GM21717 (cell line): ENCODE data around the gene AKAP6.
"Not testable (repeated sequence)": the region's sequence is repeated elsewhere in the genome, so short reads cannot be mapped to it uniquely, and the experiment has no call there.

ENCODE experiments used
- ATAC-seq: cut with Tn5 transposase; IDR thresholded peaks from one replicate; pipeline ENCODE4 v1.9.1; 2021; ENCODE audit warnings: mild to moderate bottlenecking, moderate library complexity; ENCODE audit not compliant: unreplicated experiment

The AKAP6 gene

DNA sequence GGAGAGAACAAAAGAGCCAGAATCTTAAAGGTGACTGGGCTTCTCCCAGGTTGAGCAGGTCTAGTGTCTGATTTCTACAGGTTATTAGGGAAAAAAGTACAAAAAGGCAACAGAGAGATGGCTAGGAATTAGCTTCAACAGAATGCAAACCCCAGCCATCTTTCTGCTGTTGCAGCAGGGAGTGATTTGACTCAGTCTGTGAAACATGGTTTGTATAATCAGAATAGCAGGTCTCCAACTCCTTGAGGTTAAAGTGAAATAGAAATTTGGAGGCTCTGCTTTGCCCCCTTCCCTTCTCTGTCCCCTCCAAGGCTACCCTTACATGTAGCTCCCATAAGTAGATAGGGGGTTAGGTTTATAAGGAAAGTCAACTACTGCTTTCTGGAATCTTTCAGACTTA, 105.8 kb downstream of the AKAP6 start:
- no peak for ATAC-seq

DNA sequence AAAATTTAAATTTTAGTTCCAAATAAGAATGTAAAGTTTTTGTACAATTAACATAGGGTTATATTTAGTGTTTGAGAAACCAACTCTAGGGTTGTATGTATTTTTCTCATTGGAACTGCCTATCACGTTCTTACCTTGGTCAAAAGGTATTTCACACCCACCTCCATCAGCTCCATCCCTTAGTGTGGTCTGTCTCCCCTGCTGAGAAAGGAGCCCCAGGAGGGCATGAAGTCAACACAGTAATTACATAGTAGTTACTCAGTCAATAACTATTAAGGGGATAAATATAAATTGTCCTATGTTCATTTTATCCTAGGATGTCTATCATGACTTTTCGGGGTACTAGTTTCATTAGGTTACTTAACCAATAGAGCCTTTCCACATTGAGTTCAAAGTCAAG, 106.3 kb downstream of the AKAP6 start:
- ATAC-seq = no peak

DNA sequence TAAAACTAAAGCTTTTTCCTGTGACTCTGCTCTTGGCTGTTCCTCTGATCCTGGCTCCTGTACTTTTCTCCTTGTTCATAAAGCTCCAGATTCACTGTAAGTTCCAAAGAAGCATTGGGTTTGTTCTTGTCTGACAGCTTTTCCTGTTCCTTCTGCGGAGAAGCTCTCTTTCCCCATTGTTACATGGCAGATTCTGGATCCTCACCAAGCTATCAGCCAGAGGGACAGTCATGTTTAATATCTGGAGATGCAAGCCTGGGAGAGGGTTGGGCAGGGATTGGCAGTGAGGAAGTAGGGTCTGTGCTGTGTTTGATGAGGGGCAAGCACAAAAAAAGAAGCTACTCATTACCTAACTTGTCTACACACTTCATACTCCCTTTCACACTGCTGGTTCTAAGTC, 107.9 kb downstream of the AKAP6 start:
- ATAC-seq = no peak

DNA sequence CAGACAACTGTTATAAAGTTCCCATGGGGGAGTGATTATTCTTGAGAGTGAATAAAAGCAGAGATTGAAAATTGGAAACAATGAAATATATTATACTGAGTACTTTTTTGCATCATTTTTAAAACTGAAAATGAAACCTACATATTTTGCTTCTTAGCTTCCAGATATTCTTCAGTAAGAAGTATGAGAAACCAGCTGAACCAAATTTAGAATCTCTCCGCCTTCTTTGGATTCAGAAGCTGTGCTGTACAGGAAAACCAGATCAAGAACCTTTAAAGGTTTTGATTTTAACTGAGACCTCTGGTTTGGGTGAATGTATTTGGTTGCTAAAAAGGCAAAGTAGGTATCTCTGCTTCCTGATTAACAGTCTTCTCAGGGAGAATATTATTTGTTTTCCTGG, 109.4 kb downstream of the AKAP6 start:
- ATAC-seq = no peak

DNA sequence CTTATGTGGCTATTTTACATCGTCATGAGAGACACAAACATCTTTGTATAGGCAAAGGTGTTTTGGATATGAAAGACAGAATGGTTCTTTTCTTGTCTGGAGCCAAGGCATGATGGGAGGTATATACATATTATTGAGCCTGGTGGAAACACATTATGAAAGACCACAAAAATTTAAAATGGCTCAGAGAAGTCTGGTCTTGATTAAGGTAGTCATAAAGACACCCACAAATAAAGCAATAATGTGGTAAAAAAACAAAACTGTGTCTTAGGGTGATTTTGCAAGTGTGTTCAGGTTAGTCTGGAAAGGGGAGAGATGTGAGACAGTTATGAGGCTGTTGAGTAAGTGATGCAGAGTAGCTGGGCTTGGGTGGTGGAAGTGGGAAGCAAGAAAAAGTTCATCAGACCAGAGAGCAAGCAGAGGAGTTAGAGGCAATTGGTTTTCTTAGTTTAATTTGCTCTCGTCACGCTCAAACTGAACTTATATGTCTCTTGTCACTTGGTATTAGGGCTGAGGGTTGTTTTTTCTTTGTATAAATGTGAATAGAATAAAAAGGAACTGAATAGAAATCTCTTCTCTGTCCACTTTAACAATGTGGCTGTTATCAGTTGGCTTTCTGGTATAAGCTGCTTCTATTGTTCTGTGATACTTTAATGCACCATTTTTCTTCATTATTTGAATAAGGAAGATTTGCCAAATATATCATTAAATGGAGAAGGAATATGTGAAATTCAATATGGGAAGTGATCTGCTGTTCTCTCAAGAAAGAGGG, 115.0 kb downstream of the AKAP6 start:
- no peak for ATAC-seq

DNA sequence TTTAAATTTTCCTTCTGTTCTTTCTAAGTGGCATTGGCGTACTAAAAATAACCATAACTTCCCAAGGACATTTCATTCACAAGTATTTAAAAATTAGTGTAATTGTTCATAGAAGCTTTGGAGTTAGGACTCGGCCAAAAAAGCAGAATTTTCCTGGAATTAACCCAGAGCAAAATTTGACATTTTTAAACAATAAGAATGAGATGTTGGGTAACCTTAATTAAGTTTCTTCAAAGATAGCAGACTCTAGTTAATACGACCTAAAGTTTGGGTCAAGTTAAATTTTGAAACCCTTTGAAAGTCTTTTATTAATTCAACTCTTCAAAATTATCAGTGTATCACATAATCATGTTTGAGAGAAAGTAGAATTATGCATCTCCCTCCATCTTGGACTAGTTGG, 118.3 kb downstream of the AKAP6 start:
- no peak for ATAC-seq

DNA sequence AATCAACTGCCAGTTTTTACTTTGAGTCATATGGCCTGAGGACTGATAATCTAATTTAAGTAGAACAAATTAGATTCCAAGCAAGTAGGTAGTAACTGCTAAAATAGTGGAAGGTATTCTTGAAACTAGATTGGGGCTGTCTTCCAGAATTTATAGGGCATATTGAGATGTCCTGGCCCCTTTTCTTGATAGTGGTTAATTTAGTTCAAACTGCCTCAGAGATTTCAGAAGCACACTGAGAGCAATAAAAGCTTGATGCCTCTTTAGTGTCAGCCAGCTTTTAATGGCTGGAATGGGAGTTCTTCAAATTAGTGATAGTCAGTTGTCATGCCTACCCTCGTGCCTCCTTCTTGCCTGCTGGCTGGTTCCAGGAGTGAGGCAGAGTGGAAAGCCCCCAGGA, 120.5 kb downstream of the AKAP6 start:
- no peak for ATAC-seq

DNA sequence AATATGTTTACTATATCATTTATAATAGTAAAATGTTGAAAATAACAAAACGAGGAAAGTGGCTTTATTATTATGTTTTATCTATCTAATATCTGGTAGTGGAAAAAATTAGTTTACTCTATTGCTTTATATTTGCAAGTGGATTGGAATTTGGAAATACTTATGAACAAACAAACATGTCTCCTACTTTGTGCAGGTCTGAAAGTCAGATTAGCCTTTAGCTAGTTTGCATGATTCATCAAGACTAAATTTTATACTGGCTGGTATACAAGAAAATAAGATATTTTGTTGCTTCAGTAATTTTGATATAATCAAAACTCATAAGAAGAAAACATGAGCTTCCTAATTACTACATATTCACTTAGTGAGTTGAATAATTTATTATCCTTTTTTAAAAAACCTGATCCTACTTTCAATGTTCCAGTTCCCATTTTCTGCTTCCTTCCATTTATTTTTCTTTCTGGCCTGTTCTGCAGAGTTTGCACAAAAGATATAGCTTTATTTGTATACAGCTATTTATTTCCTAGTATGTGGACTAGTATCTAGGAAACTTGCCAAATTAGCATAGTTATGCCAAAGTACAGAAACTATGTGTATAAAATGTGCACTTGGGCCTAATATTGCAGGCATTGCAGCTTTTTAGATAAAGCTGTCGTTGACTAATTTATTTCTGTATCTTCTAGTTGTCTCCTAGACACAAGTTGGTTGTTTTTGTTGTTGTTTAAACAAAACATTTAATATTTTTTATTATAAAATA, 122.0 kb downstream of the AKAP6 start:
- ATAC-seq = no peak

DNA sequence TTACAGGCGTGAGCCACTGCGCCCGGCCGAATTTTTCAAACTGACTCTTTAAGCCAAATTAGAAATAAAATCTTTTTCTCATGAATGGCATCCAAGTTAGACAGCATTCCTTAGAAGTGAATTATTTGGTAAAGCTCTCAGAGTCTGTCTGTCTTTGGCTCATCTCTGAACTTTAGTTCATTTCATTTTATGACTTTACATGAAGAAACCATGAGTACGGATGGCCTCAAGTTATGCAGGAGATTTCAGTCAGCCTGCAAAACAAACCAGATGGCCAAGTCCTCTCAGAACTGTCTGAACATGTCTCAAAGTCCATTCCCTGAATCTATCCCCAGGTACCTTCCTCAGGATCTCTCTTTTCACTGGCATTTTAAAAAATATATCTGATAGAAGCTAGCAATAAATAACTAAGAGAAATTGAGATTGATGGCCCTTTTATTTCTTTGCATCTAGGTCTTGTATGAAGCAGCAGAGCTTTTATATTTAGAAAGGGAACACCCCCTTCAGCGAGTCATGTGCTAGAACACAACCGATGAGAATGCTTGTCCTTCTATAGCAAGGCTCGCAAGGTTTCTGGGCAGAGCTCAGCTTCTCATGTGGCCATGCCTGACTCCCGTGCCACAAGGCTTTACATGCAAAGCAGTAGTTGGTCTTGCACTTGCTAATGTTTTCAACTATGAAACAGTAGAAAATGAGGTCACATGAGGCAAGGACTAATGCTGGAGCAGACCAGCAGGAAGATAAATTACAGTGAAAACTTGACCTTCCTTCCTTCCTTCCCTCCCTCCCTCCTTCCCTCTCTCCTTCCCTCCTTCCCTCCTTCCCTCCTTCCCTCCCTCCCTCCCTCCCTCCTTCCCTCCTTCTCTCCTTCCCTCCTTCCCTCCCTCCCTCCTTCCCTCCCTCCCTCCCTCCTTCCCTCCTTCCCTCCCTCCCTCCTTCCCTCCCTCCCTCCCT, 125.0 kb downstream of the AKAP6 start:
- no peak for ATAC-seq

DNA sequence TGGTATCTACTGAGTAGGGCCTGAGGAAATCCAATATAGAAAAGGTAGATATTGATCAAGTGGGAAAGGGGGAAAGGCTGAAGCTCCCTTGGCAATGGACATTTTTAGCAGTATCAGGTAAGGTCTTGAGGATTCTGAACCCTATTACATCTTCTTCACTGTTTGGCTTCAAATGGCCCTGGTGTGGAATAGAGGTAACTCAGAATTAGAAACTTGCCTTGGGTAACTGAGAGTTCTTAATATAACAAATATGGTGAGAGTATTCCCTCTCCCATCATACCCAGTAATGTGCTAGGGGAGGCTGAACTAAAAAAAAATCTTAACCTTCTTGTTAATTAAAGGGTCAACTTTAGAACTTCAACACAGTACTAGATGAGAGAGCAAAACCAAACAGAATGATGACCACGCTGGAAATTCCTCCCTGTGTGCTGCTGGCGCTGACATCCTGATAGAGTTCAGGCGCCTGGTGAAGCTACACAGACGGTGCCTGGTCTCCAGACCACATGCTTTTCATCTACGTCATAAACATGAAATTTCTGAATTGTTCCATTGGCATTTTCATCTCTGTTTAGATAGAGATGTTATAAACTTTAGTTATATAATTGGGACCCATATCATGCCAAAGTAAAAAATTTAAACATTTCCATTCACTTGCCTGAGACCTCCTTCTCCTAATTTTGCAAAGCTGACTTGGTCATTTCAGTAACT, 128.3 kb downstream of the AKAP6 start:
- no peak for ATAC-seq

DNA sequence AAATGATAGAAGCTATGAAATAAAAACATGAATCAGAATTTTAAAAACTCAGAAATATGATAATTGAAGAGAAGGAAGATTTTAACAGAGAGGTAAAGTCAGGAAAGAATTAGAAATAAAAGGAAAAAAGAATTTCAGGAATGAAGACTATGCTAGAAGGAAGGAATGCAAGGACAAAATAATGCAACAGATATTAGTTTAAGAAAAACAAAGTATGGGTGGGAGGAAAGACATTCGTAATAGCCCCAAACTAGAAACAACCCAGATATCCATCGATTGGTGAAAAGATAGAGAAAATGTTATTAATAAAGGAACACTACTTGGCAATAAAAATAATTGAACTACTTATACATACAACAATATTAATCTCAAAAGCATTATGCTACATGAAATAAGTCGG, 129.6 kb downstream of the AKAP6 start:
- no peak for ATAC-seq

DNA sequence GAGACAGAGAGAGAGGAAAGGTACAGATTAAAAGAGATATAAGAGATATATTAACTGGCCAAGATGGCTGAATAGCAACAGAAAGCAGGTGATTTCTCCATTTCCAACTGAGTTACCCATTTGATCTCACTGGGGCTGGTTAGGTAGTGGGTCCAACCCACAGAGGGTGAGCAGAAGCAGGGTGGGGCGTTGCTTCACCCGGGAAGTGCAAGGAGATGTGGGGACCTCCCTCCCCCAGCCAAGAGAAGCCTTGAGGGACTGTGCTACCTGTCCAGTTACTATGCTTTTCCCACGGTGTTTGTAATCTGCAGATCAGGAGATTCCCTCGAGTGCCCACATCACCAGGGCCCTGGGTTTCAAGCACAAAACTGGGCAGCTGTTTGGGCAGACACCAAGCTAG, 131.2 kb downstream of the AKAP6 start:
- no peak for ATAC-seq

DNA sequence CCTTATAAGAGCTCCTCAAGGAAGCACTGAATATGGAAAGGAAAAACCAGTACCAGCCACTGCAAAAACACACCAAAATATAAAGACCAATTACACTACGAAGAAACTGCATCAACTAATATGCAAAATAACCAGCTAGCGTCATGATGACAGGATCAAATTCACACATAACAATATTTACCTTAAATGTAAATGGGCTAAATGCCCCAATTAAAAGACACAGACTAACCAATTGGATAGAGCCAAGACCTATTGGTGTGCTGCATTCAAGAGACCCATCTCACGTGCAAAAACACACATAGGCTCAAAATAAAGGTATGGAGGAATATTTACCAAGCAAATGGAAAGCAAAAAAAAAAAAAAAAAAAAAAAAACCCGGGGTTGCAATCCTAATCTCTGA, 133.5 kb downstream of the AKAP6 start:
- ATAC-seq = not testable (repeated sequence)

DNA sequence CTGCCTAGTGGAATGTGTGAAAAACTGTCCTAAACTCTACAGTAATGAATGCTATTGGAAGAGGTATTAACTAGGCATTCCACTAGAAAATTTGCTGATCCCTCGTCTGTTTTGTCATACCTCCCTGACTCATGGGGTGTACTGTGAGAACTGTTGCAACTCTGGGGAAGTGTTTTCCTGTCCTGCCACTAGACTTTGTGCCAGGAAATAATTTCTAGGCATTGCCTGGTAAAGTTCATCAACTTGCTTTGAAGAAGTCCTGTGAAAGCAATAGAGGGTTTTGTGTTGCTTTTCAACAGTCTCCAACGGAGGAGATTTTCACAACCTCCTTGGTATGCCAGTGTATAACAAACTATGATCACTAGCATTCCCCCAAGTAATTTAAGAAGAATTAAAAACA, 139.9 kb downstream of the AKAP6 start:
- no peak for ATAC-seq

DNA sequence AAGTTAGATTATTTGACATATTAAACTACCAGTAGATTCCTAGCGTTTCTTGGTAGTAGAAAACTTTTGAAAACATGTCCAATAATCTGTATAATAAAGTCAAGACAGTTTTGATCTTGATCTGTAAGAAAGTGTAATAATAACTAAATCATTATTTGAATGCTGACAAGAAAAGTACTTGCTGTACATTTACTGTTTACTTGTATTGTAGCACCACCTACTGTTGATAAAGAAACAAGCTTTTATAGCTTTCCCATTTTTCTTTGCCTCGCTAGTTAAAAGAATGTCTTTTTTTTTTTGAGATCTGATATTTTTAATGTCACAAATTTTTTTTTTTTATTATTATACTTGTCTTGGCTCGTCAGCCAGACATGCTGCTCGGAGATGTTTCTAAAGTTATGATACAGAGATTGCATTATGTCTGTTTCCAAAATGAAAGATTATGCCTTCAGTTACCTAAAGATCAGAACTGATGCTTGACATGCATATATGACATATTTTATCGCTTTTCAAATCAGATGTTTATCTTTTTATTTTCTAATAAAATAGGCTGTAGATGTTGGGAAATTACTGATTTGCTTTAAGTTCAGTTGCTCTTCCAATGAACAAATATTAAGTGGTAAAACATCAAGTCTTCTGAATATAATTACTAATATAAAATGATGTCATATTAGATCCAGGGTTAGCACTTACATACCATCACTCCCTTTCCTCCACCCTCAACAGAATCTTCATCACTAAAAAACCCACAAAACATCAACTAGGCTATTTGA, 140.5 kb downstream of the AKAP6 start:
- no peak for ATAC-seq

DNA sequence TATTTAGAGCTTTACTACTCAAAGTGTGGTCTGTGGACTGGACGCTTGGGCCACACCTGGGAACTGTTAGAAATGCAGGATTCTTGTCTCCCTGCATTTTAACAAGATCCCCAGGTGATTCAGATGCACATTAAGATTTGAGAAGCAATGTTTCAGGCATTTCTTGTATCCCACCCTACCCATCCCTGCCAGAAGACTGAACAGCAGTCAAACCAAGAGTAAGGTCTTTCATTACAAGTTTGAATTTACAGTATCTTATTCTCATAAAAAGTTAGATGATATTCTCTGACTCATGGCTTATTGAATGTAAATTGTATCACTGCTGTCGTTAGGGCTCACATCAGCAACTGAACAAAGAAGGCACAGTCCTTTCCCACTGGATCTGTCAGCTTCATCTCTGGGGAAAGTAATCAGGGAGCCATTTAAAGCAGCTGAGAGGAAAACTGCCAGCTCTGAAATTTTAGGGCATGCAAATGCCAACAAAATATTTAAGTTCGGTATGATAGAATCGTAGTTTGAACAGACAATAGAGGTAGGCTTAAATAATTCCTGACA, 141.1 kb downstream of the AKAP6 start:
- ATAC-seq = no peak

DNA sequence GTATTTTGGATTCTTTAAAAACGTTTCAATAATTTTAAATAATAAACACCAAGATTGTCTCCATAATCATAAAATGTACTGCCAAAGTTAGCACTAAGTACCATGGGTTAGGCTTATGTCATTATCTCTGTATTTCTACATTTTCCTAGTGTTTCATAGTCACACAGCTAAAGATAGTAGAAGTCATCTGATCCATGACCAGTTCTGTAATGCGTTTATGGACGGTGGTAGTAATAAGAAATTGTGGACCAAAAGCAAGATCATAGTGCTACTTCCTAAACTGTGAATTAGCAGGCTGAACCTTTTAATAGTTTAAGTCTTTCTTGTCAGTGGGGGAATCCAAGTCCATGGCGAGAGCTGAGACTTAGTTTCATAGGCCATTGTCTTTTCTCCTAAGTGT, 142.1 kb downstream of the AKAP6 start:
- no peak for ATAC-seq

DNA sequence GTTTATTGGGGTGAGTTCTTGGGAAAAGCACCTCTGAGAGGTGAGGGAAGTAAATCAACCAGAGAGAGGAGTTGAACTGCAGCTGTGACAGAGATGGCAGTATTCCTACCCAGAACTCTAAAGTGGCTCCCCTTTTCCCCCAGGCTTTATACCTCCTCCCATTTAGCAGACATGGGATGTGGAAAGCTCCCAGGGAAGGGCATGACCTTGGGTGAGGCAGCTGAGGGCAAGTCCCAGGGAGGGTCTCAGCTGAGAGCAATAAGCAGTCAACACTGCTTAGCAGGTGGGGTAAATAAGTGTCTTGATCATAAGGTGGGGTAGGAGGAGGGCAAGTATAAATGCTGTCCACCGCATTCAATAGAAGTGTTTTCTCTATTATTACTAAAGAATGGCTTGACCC, 143.0 kb downstream of the AKAP6 start:
- ATAC-seq = no peak

DNA sequence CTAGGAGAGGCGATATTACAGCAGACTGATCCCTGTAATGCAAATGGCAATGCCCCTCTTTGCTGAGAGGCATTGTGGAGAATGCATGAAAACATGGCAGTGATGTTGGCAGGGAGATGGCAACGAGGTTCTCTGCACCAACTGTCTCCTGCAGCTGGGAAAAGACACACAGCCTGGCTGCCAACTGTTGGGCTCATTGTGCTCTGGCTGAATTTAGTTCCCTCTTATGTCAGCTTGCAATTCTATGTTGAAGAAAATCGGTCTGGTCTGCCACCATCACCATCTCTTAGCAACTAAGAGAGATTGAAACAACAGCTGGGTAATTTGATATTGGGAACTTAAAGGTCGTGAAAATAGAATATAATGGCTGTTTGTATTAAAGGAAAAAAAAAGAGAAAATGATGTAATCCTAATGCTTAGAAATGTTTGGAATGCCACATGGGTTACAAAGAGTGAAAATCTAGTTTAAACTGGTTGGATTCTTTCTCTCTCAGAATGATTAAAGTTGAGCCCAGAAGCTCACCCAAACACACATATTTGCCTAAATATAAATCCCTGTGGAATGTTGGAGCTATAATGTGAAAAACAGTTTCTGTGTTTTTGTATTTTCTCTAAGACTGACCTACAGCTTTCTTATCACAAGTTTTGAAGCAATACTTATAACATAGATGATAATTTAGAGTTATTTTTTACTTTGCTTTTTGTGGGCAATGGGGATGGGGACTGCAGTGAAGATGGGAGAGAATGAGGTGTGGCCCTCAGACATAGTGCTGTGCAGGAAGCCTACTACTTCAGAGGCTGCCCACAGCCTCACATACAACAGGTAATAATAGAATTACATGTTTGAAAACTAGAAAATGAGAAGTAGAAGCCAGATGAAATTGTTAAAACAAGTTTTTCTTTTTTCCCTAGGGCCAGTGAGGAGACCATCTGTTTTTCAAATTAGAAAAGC, 143.7 kb downstream of the AKAP6 start:
- no peak for ATAC-seq
